Suprapubic skin (tissue), 3 donors: ENCODE data around the gene MAVS.

ENCODE experiments used
- CTCF ChIP-seq, 2 donors: fragments of 200-600 bp in 1 of 2; fragments of 450-650 bp in 1 of 2; sonication (generic) in 1 of 2; IDR thresholded peaks; one replicate each; pipeline ENCODE4 v1.5.1; 2016 to 2019; ENCODE audit warnings: antibody characterized with exemption in 2 of 2, mild to moderate bottlenecking in 1 of 2, moderate library complexity in 1 of 2
- POLR2AphosphoS5 ChIP-seq, 3 donors: sonication (generic); formaldehyde crosslinking; IDR thresholded peaks; one replicate each; pipeline ENCODE4 v1.6.1; 2017; ENCODE audit warnings: antibody characterized with exemption in 3 of 3

GRCh38 chr20:3839328-3839727 lies 7.3 kb upstream of the MAVS start:
- no peak for TF ChIP-seq CTCF (IDR thresholded peaks at IDR 0.05)
- TF ChIP-seq POLR2AphosphoS5 (IDR thresholded peaks at IDR 0.05) = no peak
